ENCODE measurements around the gene COL6A1.

GRCh38 chr21:46041183-46041582 is 59.6 kb downstream of the COL6A1 start:
- TF ChIP-seq CTCF (IDR thresholded peaks at IDR 0.05) (no peak), ZFX (IDR thresholded peaks at IDR 0.05; ENCODE audit: borderline replicate concordance) (no peak)

All from 22Rv1 (cell line).